ENCODE results near the gene PLK4.
"Not testable (repeated sequence)": the region's sequence is repeated elsewhere in the genome, so short reads cannot be mapped to it uniquely, and the experiment has no call there.

PLK4 gene

DNA sequence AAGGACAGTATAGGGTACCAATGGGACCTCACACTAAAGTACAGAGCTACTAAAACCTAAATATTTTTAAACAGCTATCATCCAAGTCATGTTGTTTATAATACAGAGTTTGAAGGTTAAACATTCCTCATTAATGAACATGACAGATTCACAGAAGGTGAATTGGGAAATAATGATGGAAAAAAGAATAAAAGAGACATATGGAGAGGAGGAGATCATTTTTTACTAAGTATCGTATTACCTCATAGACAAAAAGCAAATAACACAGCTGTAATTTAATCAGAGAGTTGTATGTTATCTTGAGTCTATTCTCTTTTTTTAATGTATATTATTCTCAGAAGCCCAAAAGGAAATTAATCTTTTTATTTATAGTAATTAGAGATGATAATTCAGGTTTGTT, 7.9 kb downstream of the PLK4 start:
- TF ChIP-seq, protein P1, sequence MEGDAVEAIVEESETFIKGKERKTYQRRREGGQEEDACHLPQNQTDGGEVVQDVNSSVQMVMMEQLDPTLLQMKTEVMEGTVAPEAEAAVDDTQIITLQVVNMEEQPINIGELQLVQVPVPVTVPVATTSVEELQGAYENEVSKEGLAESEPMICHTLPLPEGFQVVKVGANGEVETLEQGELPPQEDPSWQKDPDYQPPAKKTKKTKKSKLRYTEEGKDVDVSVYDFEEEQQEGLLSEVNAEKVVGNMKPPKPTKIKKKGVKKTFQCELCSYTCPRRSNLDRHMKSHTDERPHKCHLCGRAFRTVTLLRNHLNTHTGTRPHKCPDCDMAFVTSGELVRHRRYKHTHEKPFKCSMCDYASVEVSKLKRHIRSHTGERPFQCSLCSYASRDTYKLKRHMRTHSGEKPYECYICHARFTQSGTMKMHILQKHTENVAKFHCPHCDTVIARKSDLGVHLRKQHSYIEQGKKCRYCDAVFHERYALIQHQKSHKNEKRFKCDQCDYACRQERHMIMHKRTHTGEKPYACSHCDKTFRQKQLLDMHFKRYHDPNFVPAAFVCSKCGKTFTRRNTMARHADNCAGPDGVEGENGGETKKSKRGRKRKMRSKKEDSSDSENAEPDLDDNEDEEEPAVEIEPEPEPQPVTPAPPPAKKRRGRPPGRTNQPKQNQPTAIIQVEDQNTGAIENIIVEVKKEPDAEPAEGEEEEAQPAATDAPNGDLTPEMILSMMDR (IDR thresholded peaks at IDR 0.05; ENCODE audit: low read depth, low read length, missing control alignments): no peak
- H3K4me3 ChIP-seq (ENCODE audit: low read depth, low read length): no peak overlapping the region
- no peaks in the 10 kb centered on the region for H3K27me3 ChIP-seq (replicated peaks)
- in situ Hi-C loops (cut with HindIII; ENCODE audit: low pct_ligation_motif_present, low sequenced_read_pairs): no loop called here
- no peaks in the 10 kb centered on the region for H3K36me3 ChIP-seq (replicated peaks)
- no peak for DNase-seq
- no peak overlapping the region for H3K27ac ChIP-seq

DNA sequence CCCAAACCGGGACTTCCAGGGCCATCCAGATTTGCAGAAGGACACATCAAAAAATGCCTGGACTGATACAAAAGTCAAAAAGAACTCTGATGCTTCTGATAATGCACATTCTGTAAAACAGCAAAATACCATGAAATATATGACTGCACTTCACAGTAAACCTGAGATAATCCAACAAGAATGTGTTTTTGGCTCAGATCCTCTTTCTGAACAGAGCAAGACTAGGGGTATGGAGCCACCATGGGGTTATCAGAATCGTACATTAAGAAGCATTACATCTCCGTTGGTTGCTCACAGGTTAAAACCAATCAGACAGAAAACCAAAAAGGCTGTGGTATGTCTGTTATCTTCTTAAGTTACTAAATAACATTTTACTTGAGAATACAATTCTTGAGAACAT, 9.2 kb downstream of the PLK4 start:
- H3K27ac ChIP-seq: no peak overlapping the region
- no peak overlapping the region for H3K4me3 ChIP-seq (ENCODE audit: low read depth, low read length)
- DNase-seq: no peak
- in situ Hi-C loops (cut with HindIII; ENCODE audit: low pct_ligation_motif_present, low sequenced_read_pairs): no loop called here
- TF ChIP-seq, protein P1 (IDR thresholded peaks at IDR 0.05; ENCODE audit: low read depth, low read length, missing control alignments): no peak
- H3K36me3 ChIP-seq (replicated peaks): no peaks in the 10 kb centered on the region
- H3K27me3 ChIP-seq (replicated peaks): no peaks in the 10 kb centered on the region

DNA sequence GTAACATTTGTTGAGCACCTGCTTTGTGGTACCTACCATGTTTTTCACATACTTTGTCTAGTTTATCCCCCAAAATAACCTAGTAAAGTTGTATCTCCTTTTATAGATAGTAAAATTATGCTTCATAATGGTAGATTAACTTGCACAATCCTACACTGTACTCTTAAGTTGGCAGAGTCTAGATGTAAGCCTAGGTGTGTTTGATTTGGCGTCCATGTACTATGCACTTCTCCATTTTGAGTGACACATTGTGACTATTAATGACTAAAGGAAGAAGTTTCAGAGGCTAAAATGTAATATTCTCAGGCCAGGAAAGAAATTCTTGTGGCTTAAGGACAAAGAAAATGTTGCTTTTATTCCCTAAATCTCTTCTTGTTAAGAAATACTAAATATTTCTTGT, 15.4 kb downstream of the PLK4 start:
- H3K36me3 ChIP-seq (replicated peaks): no peaks in the 10 kb centered on the region
- TF ChIP-seq, protein P1 (IDR thresholded peaks at IDR 0.05; ENCODE audit: low read depth, low read length, missing control alignments): no peak
- no peak overlapping the region for H3K4me3 ChIP-seq (ENCODE audit: low read depth, low read length)
- in situ Hi-C loops (cut with HindIII; ENCODE audit: low pct_ligation_motif_present, low sequenced_read_pairs): no loop called here
- DNase-seq: no peak
- H3K27me3 ChIP-seq (replicated peaks): no peaks in the 10 kb centered on the region
- H3K27ac ChIP-seq: no peak overlapping the region

DNA sequence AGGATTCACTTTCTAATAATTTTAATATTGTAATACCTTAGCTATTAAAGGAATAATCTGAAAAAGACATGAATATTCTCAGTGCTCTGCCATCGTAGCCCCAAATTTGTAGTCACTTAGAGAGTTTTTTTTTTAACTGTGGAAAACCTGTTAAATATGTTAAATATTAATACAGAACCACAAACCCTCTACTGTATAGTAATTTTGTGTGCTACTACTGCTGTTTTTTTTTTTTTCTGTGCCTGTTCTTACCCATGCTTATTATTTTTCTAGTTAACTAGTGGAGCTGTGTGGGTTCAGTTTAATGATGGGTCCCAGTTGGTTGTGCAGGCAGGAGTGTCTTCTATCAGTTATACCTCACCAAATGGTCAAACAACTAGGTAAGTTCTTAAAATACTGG, 15.8 kb downstream of the PLK4 start:
- TF ChIP-seq, protein P1 (IDR thresholded peaks at IDR 0.05; ENCODE audit: low read depth, low read length, missing control alignments): no peak
- no peaks in the 10 kb centered on the region for H3K36me3 ChIP-seq (replicated peaks)
- in situ Hi-C loops (cut with HindIII; ENCODE audit: low pct_ligation_motif_present, low sequenced_read_pairs): no loop called here

DNA sequence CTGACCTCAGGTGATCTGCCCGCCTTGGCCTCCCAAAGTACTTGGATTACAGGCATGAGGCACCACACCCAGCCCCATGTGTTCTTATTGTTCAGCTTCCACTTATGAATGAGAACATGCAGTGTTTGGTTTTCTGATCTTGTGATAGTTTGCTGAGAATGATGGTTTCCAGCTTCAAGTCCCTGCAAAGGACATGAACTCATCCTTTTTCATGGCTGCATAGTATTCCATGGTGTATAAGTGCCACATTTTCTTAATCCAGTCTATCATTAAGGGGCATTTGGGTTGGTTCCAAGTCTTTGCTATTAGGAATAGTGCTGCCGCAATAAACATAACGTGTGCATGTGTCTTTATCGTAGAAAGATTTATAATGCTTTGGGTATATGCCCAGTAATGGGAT, 19.0 kb downstream of the PLK4 start:
- H3K27me3 ChIP-seq (replicated peaks); DNase-seq; H3K36me3 ChIP-seq (replicated peaks); H3K4me3 ChIP-seq (ENCODE audit: low read depth, low read length); in situ Hi-C loops (cut with HindIII; ENCODE audit: low pct_ligation_motif_present, low sequenced_read_pairs); H3K27ac ChIP-seq: not testable (repeated sequence)

More for the DNA sequence above, 15.8 kb downstream of the PLK4 start:
- Histone ChIP-seq H3K27me3 (replicated peaks) (no peaks in the 10 kb centered on the region), H3K4me3 (ENCODE audit: low read depth, low read length) (no peak overlapping the region), H3K27ac (no peak overlapping the region)
- no peak for DNase-seq

DNA sequence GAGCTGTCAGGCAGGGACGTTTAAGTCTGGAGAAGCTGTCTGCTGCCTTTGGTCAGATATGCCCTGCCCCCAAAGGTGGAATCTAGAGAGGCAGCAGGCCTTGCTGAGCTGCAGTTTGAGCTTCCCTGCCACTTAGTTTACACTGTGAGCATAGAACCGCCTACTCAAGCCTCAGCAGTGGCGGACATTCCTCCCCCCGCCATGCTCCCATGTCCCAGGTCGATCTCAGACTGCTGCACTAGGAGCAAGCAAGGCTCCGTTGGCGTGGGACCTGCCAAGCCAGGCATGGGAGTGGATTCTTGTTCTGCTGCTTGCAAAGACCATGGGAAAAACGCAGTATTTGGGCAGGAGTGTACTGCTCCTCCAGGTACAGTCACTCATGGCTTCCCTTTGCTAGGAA, 24.3 kb downstream of the PLK4 start:
- no peak for DNase-seq
- Histone ChIP-seq H3K27me3 (replicated peaks) (no peaks in the 10 kb centered on the region), H3K27ac (no peak overlapping the region), H3K36me3 (replicated peaks) (no peaks in the 10 kb centered on the region), H3K4me3 (ENCODE audit: low read depth, low read length) (no peak overlapping the region)
- in situ Hi-C loops (cut with HindIII; ENCODE audit: low pct_ligation_motif_present, low sequenced_read_pairs): no loop called here
- TF ChIP-seq, protein P1 (IDR thresholded peaks at IDR 0.05; ENCODE audit: low read depth, low read length, missing control alignments): no peak
